Esophagus muscularis mucosa (tissue), 4 donors: ENCODE data around the gene GLP2R. TPM values are rescaled to one million over a fixed set of nuclear protein-coding genes. Genes with fewer than 3 reads are reported as not detected.

Source experiments
- DNase-seq: peaks from one replicate; pipeline ENCODE4 v3.0.0-alpha.2; 2017; ENCODE audit errors: extremely low spot score
- H3K27ac ChIP-seq, 4 donors: fragments of 200-600 bp; sonication (generic); replicated peaks in 1 of 4; 1 replicate in 3 of 4; 2 replicates in 1 of 4; pipeline ENCODE4 v1.5.1; 2016 to 2019; ENCODE audit warnings: mild to moderate bottlenecking in 1 of 4
- H3K27me3 ChIP-seq, 4 donors: fragments of 200-600 bp; sonication (generic); one replicate each; pipeline versions ENCODE4 v1.5.1 to v1.6.0; 2016 to 2019
- H3K36me3 ChIP-seq, 4 donors: fragments of 200-600 bp; sonication (generic); one replicate each; pipeline ENCODE4 v1.5.1; 2016 to 2019
- H3K4me1 ChIP-seq, 4 donors: fragments of 200-600 bp; sonication (generic); one replicate each; pipeline ENCODE4 v1.5.1; 2016 to 2019
- H3K4me3 ChIP-seq, 4 donors: fragments of 200-600 bp; sonication (generic); 1 replicate in 2 of 4; 2 replicates in 2 of 4; pipeline ENCODE4 v1.5.1; 2016 to 2019; ENCODE audit warnings: mild to moderate bottlenecking in 4 of 4, moderate library complexity in 1 of 4
- H3K9me3 ChIP-seq, 4 donors: fragments of 200-600 bp; sonication (generic); 1 replicate in 3 of 4; 2 replicates in 1 of 4; pipeline ENCODE4 v1.5.1; 2016 to 2019
- EP300 ChIP-seq: sonication (generic); formaldehyde crosslinking; IDR thresholded peaks from one replicate; pipeline ENCODE4 v1.6.1; 2017; ENCODE audit warnings: antibody characterized with exemption
- POLR2A ChIP-seq: fragments of 450-650 bp; IDR thresholded peaks from one replicate; pipeline ENCODE4 v1.6.1; 2017; ENCODE audit warnings: antibody characterized with exemption, moderate library complexity, mild to moderate bottlenecking, low read depth
- POLR2AphosphoS5 ChIP-seq, 2 donors: sonication (generic); formaldehyde crosslinking; IDR thresholded peaks; one replicate each; pipeline ENCODE4 v1.6.1; 2017; ENCODE audit warnings: antibody characterized with exemption in 2 of 2
- WGBS: methylation state at CpG from one replicate; pipeline ENCODE4 v1.1.5; 2018; 5-methylcytosine and 5-hydroxymethylcytosine counted together
- intact Hi-C: fragments of 100-400 bp; cut with DNase I; formaldehyde crosslinking; loops from one replicate; pipeline ENCODE4 v1.15.1; 2023
- total RNA-seq, 4 donors: library from RNA; depleted of rRNA; stranded (reverse); fragments of >200 nt; gene quantifications; one replicate each; pipeline versions ENCODE4 v1.1.0 to v1.2.1, GENCODE V29; 2016
- TF ChIP-seq, protein P1 (sequence below), 3 experiments: fragments of 200-600 bp in 2 of 3; fragments of 450-650 bp in 1 of 3; sonication (generic) in 2 of 3; IDR thresholded peaks; one replicate each; pipeline ENCODE4 v1.5.1; 2017 to 2019; ENCODE audit warnings: antibody characterized with exemption in 3 of 3, mild to moderate bottlenecking in 2 of 3, moderate library complexity in 1 of 3

The GLP2R gene
- total RNA-seq, 4 donors from 2014 or later, result 9.1 to 16.6 (median 14.6) TPM

DNA sequence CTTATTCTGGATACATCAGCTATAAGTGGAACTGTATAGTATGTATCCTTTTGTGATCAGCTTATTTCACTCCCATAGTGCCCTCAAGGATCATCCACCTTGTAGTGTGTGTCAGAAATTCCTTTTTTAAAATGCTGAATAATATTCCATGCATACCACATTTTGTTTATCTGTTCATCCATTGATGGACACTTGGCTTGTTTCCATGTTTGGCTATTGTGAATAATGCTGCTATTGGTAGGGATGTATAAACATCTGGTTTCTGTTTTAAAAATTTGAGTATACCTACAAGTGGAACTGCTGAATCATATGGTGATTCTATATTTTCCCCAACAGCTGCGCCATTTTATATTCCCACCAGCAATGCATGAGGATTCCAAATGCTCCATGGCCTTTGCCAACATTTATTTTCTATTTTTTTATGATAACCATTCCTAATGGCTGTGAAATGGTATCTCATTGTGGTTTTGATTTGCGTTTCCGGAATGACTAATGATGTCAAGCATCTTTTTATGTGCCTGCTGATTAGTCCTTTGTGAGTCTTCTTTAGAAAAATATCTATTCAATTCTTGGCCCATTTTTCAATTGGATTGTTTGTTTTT, 67.8 kb downstream of the GLP2R start:
- TF ChIP-seq POLR2AphosphoS5 (IDR thresholded peaks at IDR 0.05) (no peak), POLR2A (no peak), EP300 (no peak)
- TF ChIP-seq, protein P1, sequence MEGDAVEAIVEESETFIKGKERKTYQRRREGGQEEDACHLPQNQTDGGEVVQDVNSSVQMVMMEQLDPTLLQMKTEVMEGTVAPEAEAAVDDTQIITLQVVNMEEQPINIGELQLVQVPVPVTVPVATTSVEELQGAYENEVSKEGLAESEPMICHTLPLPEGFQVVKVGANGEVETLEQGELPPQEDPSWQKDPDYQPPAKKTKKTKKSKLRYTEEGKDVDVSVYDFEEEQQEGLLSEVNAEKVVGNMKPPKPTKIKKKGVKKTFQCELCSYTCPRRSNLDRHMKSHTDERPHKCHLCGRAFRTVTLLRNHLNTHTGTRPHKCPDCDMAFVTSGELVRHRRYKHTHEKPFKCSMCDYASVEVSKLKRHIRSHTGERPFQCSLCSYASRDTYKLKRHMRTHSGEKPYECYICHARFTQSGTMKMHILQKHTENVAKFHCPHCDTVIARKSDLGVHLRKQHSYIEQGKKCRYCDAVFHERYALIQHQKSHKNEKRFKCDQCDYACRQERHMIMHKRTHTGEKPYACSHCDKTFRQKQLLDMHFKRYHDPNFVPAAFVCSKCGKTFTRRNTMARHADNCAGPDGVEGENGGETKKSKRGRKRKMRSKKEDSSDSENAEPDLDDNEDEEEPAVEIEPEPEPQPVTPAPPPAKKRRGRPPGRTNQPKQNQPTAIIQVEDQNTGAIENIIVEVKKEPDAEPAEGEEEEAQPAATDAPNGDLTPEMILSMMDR (IDR thresholded peaks at IDR 0.05), result no peak
- intact Hi-C loops, result loop anchor here (10.0 kb wide), 1 partner anchor 159 kb away; no protein-coding TSS in a partner anchor
- Histone ChIP-seq H3K9me3 (peaks cover 0 to 13% (median 4%) of the 10 kb centered on the region in 4 donors), H3K4me1 (no peaks in the 10 kb centered on the region), H3K36me3 (no peaks in the 10 kb centered on the region), H3K4me3 (no peak overlapping the region), H3K27ac (no peak overlapping the region), H3K27me3 (no peaks in the 10 kb centered on the region)
- DNase-seq, result no peak
- 86% methylated on average over 3 of the region's 3 CpGs for WGBS

DNA sequence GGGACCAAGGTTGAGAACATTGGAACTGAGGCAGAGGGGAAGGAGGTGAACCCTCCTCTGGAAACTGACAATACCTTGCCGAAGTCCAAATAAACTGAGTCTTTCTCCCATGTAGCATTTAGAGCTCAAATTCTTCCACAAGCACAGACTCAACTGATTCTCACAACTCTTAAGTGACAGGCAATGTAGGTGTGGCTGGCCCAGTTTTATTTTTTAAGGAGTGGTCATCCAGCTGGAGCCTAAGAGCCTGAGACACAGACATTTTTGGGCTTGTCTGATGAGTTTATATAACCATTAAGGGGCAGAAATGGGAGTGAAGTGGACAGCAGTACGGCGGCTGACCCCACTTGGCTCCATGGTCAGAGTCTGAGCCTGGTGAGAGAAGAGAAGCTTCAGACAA, 68.5 kb downstream of the GLP2R start:
- no peak overlapping the region for H3K4me3 ChIP-seq
- 82% methylated on average over 3 of the region's 3 CpGs for WGBS
- no peak for TF ChIP-seq POLR2AphosphoS5 (IDR thresholded peaks at IDR 0.05)
- no peak for TF ChIP-seq EP300
- no peak for TF ChIP-seq POLR2A
- TF ChIP-seq, protein P1 (IDR thresholded peaks at IDR 0.05), result no peak
- intact Hi-C loops, result loop anchor here (10.0 kb wide), 1 partner anchor 159 kb away; no protein-coding TSS in a partner anchor
- no peak overlapping the region for H3K27ac ChIP-seq
- peaks cover 0 to 13% (median 4%) of the 10 kb centered on the region in 4 donors for H3K9me3 ChIP-seq
- no peaks in the 10 kb centered on the region for H3K27me3 ChIP-seq
- H3K36me3 ChIP-seq, result no peaks in the 10 kb centered on the region
- DNase-seq, result no peak
- peaks cover 0 to 4% (median 2%) of the 10 kb centered on the region in 4 donors for H3K4me1 ChIP-seq

DNA sequence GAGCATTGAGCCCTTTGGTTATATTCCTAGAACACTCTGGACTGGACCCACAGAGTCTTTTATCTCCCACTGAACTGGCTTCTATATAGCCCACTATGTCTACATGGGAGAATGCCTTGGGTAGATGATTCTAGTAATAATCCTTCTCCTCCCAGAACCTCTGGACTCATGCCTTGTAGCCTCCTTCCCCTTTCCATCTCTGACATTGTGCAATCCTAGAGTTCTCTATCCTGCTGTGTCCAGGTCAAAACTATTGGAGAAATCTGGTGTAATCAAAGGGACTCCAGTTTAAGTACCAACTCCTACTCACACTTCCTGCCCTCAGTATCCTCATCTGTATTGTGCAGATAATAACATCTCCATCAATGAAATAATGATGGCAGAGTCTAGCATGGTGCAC, 70.2 kb downstream of the GLP2R start:
- TF ChIP-seq POLR2A (no peak), EP300 (no peak), POLR2AphosphoS5 (IDR thresholded peaks at IDR 0.05) (no peak)
- TF ChIP-seq, protein P1 (IDR thresholded peaks at IDR 0.05), result no peak
- intact Hi-C loops, result loop anchor here (10.0 kb wide), 1 partner anchor 161 kb away; no protein-coding TSS in a partner anchor
- Histone ChIP-seq H3K27me3 (no peaks in the 10 kb centered on the region), H3K4me1 (peaks cover 0 to 17% (median 12%) of the 10 kb centered on the region in 4 donors), H3K9me3 (peaks cover 0 to 13% (median 4%) of the 10 kb centered on the region in 4 donors), H3K36me3 (no peaks in the 10 kb centered on the region), H3K4me3 (no peak overlapping the region), H3K27ac (no peak overlapping the region)
- no peak for DNase-seq

DNA sequence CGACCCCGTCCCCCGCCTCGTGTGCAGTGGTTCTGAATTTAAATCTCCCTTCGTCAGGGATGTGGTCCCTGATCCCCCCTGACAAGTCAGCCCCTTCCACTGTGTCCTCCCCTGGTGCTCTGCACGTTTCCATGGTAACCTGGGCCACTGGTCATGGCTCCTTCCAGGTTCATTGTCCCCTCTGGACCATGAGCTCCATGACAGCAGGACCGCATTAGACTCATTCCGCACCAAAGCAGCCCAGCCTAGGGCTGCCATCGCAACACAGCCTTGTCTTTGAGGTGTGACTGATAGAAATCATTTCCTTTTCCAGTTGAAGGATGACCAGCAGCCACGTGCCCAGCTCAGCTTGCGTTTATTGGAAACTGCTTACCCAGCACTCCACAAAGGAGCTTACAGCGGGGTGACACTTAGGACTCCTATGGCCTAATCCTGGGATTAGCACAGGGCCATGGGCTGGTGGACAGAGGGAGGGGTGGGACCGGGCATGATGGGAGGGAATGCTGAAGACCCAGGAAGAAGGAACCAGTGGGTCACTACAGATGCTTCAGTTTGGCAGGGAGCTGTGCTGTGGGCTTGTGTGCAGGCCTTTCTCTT, 71.7 kb downstream of the GLP2R start:
- Histone ChIP-seq H3K4me1 (peaks cover 0 to 17% (median 12%) of the 10 kb centered on the region in 4 donors), H3K36me3 (no peaks in the 10 kb centered on the region), H3K4me3 (no peak overlapping the region), H3K27ac (no peak overlapping the region), H3K9me3 (peaks cover 0 to 13% (median 4%) of the 10 kb centered on the region in 4 donors), H3K27me3 (no peaks in the 10 kb centered on the region)
- 88% methylated on average over 12 of the region's 13 CpGs for WGBS
- TF ChIP-seq, protein P1 (IDR thresholded peaks at IDR 0.05), result no peak
- no peak for TF ChIP-seq POLR2A
- no peak for TF ChIP-seq EP300
- TF ChIP-seq POLR2AphosphoS5 (IDR thresholded peaks at IDR 0.05), result no peak
- no peak for DNase-seq
- intact Hi-C loops, result loop anchor here (10.0 kb wide), 1 partner anchor 163 kb away; no protein-coding TSS in a partner anchor
